HG02588 (cell line): ENCODE results near the gene CCDC51.
A peak's percentile ranks its signal among the peaks of the same experiment; 100 is the strongest.

Experiments used
- ATAC-seq: cut with Tn5 transposase; IDR thresholded peaks from one replicate; pipeline ENCODE4 v1.9.1; 2021; ENCODE audit warnings: mild to moderate bottlenecking, moderate library complexity; ENCODE audit not compliant: unreplicated experiment

Gene CCDC51

DNA sequence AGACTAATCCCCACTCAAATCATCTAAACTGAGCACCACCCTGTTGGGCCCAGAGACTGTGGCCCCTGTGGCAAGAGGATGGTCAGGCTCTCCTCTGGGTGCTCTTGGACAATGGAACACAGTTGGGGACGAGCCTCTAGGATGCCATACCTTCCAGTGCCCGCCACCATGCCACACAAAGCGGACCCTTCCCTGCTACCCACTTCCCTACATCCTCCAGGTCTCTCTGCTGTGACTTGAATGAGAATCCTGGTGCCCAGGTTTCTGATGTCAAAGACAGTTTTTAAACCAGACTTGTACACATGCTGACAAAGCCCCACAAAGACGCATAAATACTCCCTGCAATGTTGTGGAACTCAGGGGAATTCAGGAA, 4.7 kb downstream of the CCDC51 start:
- no peak for ATAC-seq

DNA sequence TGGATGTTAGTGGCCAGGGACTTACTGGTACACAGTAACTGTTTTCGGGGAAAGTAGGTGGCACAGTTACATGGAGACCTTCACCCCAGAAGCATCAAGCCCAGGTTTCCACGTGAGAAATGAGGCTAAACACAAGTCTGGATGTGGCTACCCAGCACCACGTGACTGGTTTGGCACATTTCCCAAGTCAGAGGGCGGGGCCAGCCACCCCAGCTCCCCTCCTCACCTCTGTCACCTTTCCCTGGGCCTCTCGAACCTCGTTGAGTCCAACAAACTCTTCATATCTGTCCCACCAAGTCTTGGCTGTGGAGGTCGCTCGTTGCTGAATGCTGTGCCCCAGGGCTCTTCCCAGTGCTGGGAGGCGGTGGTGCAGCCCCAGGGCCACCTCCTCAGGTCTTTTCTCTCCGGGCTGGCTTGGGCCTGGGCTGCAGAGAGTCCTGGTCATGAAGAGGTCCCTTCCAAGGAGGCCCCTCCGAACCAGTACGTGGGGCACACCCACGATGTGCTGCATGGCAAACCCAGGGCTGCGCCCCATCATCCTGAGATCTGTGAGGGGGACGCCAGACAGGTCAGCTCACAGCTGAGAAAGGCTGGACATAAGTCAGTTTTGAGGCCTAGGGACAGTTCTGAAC, 5.2 kb downstream of the CCDC51 start:
- ATAC-seq: no peak

DNA sequence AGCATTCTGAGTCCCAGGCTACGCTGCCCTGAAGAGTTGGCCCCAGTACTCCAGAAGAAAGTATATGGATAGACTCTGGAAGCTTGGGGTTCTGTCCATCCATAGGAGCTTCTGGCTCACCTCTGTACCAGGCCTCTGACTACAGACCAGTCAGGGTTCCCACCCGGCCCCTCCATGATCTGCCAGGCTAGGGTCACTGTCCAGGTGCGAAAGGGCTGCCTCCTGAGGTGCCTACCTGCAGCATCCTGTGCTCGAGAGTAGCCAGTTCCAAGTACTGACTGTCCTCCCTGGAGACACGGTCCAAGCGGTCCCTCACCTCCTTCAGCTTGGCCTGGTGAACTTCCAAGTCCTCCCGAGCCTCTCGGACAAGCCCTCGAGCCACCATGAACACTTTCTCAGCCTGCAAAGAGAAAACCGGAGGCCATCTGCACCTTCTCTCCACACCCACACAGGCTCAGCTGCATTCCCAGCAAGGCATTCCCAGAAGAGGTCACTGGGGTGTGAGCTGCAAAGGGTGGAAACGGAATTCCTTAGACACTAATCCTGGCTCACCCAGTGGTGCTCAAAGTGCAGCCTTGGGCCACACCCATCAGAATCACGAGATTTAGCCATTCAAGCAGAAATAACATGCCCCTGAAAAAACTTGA, 6.3 kb downstream of the CCDC51 start:
- ATAC-seq: no peak

DNA sequence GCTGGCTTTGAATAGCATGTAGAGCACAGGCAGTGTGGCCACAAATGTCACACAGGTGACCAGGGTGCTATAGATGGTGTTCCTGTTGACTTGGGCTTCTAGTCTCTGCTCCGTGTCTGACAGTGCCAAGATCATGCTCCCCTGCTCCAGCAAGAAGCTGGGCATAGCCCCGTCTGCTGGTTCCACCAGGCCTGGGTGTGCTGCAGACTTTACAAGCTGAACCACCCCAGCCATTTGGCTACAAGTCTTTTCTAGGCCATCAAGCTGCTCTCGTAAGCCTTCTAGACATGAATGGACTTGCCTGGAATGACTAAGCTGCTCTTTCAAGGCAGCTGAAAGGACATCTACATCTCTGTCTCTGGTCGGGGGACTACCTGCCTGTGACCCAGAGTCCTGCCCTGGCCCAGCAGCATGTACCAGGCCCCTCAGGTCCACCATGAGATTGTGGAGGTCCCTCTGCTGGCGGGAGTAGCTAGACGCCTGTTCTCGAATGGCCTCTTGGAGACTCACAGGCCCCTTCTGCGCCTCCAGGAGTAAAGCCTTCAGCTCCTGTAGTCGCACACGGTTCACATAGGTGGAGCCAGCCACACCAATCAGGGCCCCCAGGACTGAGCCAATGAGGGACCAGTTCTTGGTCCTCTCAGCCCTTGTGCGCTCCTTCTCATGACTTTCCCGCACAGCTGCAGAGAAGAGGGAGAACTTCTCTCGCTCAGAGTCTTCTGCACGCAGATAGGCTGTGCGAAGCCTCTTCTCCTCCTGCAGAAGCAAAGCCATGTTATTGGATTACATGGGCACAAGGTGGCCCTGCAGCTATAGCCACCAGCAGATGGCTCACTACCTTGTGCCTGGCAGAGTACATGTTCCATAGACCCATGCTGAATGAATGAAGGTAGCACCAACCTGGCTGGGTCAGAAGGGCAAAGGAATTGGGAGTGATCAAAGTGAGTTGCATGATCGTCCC, 7.2 kb downstream of the CCDC51 start:
- ATAC-seq: no peak

DNA sequence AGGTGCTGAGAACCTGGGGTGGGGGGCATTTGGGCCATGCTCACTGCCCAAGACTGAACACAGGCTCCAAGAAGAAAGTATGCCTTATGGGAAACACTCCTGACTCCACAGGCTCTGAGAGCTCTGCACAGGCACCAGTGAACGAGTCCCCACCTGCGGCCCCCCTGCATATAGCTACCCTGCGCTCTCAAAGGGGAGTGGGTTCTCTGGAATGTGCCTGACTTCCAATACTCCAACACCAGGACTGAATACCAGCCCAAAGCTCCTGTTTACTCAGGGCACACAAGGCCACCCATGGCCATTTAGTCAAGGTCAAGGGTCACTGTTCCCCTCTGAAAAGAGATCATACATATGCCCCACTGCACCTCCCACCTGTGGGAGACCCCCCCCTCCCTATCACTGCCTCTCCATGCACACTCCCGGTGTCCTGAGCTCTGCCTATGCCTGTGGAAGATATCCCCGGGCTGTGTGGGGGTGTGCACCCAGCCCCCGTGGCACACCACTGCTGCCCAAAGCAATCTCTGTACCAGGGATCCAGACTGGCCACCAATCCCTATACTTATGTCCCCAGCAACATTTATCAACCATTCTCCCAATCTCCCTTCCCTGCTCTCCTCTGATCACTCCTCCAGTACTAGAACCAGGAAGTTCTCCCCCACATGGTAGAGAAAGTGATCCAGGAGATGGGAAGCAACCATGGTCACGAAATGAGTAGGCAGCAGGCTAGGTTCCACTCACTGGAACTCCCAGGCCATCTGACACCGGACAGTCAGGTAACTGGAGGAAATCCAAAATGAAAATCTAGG, 8.5 kb downstream of the CCDC51 start:
- no peak for ATAC-seq

DNA sequence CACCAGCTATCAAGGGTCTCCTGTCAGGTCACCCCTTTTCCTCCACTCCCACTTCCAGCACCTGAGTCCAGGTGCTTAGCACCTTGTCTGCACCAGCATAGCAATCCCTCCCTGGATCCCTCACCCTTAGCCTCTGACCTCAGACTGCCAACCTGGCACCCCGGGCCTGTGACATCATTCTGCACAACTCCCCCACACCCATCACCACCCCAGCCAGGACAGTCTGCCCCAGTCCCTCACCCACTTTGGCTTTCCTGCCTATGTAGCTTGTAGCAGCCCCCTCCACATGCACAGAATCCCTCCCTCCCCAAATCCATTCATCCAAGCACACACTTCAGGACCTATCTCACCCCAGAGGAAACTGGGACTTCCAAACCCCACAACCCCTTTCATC, 9.2 kb downstream of the CCDC51 start:
- no peak for ATAC-seq

DNA sequence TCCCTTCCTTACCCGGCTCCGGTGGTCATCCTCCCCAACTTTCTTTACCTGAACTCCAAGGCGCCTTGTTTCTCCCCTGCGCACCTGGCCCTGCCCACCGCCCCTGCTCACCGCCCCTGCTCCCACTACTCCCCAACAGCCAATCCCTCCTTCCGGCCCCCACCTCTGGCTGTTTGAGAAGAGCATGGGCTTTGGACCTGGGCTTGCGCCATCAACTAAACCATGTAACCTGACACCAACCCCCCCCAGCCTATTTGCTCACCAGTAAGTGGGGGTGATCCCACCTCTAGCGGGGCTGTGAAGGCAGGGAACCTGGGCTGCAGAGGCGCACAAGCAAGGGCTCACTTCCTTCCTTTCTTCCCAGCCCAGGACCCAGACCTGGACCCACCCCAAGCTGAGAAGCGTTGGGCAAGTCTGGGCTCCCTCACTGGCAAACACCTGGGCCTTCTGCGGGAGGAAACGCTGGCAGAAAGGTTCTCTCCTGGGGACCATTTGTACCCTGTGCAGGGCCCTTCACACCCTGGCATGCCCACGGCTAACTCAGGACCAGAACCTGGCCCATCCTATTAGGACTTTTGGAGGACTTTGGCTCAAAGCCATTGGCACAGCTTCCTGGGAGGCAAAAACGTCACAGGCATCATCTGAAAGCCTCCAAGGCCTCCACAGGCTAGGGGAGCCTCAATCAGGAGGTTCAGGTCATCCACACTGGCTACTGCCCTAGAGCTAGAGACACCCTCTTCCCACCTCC, 9.8 kb downstream of the CCDC51 start, which contains the start of gene PLXNB1:
Gene PLXNB1 (minus strand): TSS at position 127 of the 748 bp plus-strand sequence. CDS start 5,475 bp downstream, outside the sequence.
- no peak for ATAC-seq

DNA sequence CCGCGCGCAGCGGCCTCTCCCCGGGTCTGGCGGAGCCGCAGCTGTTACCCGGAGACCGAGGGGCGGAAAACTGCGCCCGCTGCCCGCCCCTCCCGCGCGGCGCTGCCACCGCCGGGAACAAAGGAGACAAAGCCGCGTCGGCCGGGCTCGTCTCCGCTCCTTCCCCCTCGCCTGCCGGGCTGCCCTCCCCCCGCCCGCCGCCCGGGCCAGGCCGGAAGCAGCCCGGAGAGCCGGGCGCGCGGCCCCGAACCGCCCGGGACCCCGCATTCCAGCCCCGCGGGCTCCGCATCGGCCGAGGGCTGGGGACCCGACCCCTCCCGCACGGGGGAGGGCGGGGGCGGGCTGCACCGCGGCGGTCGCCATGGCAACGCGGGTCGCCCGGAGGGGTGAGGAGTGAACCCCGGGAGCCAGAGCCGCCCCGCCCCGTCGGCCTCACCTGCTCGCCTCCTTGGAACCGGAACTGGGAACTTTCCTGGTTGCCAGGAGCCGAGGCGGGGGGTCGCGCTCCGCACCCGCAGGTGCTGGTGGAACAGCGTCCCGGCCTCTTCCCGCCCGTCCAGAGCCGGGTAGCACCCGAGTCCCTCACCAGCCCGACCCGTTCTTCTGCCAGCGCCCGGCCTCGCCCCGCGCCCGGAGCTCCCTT, 10.5 kb downstream of the CCDC51 start:
- ATAC-seq: peak; percentile 39

DNA sequence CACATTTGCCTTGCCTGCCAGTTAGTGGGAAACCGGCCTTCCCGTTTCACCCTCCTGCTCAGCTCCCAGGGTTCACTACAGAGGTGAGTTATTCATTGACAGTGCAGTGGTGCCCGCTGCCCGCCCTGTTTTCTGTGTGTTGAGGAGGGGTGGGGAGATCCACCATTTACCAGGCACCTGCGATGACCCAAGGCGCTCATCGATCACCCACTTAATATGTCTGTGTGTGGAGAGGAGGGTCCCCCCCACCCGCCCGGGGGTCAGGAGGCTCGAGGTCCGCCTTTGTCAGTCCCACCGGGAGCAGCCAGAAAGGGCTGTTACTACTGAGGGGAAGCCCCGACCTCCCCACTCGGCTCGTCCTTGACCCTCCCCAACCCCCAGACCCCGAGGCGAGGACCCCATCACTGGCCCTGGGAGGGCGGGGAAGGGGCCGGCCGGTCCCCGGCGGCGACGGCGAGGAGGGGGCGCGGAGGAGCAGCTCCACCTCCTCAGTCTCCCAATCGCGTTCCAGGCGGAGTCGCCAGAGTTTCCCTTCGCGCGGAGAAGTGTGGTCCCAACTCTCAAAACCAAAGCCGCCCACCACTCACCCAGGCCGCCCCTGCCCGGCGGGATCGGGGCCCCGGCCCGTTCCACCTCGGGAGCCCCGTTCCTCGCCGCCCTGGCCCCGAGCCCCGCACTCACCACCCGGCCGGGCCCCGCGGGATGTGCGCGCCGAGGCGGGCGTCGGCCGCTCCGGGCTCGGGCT, 11.2 kb downstream of the CCDC51 start:
- peak; percentile 31 for ATAC-seq

DNA sequence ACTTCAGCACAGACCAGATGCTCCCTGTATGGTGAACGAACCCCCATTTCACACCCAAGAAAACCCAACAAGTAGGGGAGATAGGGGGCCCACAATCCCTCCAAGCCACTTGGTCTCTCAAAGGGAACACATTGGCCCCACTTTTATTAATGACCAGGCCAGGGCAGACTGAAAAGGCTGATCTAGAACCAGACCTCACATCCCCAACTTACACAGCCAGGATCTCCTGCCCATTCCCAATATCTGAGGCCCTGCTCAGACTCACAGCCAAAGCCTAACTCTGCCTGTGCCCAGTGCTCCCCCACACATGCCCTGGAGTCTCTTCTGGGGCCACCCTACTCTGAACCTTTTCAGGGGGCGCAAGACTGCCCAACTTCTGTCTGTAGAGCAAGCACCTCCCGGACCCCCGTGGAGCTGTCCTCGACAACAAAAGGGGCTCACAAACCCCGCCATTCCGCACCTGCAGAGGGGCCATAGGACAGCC, 11.8 kb downstream of the CCDC51 start:
- ATAC-seq: no peak

DNA sequence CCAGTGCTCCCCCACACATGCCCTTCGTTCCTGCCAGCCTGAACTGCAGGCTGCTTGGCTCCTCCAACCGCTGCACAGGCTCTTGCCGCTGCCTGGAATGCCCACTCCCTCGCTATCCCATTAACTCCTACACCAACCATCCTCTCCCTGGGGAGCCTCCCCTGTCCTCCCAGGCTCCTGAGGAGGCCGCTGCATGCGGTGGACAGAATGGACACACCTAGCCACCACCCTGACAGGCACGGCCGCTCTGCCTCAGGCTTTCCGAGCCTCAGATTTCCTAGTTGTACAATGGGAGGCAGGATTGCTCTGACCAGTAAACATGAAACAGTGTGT, 12.3 kb downstream of the CCDC51 start:
- no peak for ATAC-seq

DNA sequence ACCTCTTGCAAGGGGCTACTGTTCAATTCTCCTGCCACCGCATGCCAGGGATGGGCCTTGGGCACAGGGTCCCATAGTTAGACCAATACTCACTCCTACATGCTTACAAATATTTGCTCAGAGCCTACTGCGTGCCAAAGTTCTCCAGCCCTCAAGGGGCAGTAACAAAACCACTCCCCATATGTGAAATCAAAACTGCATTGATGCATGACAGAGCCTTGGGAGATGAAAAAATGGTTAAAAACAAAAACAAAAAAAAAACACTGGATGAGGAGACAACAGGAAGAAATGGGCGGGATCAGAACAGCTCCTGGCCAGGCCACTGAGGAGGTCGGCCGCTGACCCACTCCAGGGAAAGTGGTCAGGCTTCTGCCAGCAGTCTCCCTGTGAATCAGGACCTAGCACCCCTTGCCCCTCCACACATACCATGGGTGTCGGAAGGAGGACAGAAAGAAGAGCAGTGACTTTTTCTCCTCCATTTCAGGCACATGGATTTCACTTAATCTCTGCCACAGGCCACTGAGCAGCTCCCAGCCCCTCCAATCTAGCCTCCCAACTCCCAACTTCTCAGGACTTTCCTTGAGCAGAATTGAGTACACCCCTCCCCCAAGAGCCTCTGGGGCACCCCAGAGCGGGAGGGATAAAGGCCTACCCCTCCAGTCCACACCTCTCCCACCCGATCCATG, 12.8 kb downstream of the CCDC51 start:
- ATAC-seq: no peak

DNA sequence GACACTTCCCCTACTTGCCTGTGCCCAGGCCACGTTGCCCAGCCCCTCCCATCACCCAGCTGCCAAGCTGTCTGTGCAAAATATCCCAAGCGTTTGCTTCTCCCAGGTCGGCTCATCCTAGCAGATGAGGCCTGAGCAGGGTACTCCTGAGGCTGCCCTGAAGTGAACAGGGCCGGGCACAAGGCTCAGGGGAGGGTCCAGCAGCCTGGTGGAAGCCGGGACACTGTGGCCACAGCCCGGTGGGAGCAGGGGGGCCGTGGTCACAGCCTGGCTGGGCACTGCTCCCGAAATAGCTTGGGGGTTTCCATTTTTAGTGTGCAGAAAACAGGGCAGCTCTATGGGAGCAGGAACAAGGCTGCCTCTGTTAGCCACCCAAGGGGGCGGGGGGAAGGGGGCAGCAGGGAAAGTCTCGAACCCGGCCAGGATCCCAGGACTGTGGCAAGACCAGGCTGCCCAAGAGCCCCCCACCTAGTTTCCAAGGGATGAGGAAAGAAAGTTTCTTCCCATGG, 13.5 kb downstream of the CCDC51 start:
- no peak for ATAC-seq

DNA sequence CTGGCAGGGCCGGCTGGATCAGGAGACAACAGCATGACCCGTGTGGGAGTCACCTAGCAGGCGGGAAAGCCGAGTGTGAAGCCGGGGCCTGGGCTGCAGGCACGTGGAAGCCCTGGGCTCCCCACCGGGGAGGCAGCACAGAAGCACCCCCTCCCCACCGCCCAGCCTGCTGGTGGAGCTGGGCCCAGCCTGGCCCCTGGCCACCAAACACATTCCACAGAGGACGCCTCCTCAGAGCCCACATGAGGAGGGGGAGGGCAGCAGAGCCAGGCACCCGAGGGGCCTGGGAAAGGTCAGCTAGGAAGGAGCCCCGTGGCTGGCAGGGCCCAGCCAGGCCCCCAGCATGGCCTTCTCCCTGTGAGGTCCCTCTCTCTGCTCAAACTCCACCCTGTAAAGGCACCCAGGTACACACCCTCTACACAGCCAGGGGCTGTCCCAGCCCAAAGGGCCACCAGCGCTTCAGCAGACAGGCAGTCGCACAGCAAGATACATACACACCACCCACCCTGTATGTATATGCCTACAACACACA, 14.6 kb downstream of the CCDC51 start:
- no peak for ATAC-seq

DNA sequence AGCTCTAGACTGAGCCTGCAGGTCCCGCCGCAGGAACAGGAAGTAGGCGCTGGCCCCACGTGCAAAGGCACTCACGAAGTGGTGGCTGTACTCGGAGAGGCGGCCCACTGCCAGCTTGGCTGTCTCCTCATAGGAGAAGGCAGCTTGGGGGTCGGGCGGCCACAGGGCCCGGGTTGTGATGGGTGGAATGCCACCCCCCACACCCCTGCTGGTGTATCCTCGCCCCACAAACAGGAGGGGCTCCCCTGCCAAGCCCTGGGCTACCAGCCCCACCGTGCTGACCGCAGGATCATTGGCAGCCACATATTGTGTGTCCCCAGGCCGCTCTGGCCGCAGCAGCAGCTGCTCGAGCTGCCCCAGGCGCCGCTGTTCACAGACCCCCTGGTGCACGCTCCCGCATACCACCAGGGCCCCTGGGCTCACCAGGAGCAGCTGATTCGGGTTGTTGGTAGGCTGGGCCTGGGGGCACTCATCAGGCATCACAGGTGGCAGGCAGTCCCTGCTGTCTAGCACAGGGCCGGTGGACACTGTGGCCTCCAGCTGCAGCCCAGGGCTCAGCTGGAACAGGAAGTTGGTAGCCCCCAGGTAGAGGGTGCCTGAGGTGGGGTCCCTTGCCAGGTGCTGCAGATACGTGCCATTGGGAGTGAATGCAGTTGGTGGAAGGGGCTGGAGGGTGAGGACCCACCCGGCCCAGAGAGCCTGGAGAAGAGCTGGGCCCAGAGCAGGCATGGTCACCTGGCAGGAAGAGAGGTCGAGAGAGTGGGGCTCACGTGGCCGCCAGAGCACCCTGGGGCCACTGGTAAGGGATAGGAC, 15.8 kb downstream of the CCDC51 start:
- ATAC-seq: no peak

DNA sequence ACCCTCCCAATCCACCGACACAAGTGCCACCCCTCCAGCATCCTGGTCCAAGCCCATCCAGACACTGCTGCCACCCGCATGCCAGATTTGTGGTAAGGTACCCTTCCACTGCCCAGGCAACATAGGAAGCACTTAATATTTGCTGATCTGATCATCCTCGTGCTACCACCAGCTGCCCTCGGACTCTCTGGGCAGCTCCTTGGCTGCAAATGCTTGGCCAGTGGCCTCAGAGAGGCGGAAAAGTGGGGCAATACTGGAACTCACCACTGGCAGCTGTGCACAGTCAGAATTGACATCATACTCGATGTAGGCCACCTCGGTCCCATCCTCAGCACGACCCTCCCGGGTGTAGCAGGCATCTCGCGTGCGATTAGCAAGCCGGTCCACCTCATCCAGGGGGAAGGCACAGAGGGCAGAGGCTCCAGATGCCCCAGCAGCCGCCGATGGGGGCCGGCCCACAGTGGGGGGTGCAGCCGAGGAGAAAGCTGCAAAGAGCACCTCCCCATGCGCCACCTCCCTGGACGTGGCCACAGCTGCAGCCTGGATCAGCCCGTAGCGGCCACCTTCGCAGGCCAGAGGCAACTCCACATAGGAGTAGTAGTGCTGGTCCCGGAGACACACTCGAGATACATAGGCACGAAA, 16.6 kb downstream of the CCDC51 start:
- ATAC-seq: no peak

DNA sequence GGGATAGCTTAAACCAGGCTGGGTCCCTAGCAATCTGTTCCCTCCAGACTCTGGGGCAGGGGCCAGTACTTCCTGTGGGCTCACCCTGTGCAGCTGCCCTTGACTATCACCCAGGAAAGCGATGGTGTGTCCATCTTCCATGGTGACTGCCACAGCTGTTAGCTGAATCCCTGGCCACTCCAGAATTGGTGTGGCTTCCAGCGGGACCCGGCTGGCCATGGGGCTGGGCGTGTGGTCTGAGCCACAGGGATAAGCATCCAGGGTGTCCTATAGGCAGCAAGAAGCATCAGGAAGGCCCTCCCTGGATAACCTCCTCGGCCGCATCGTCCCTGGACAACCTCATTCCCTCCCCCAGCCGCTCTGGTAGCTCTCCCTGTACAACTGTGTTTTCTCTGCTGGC, 17.2 kb downstream of the CCDC51 start:
- no peak for ATAC-seq
